ENCODE measurements around the gene SEC16A.

GRCh38 chr9:136402067-136402466 lies 80.8 kb downstream of the SEC16A start:
- no peak for TF ChIP-seq CTCF (IDR thresholded peaks at IDR 0.05)
- no peak for TF ChIP-seq POLR2A (IDR thresholded peaks at IDR 0.05)
- TF ChIP-seq POLR2AphosphoS5 (IDR thresholded peaks at IDR 0.05), result no peak
